Activated naive CD8-positive, alpha-beta T cell treated with anti-CD3 and anti-CD28 coated beads for 36 hours (primary cell): ENCODE data around the gene PAPPA2. TPM values are rescaled to one million over a fixed set of nuclear protein-coding genes. Genes with fewer than 3 reads are reported as not detected.

Experiments
- DNase-seq: peaks from one replicate; pipeline ENCODE4 v3.0.0; 2021
- H3K27ac Mint-ChIP-seq: one replicate; pipeline ENCODE4 v1.8.0; 2022; ENCODE audit warnings: mild to moderate bottlenecking, moderate library complexity, mixed read lengths
- H3K27me3 Mint-ChIP-seq: one replicate; pipeline ENCODE4 v1.8.0; 2022; ENCODE audit warnings: mild to moderate bottlenecking, mixed read lengths
- H3K36me3 Mint-ChIP-seq: one replicate; pipeline ENCODE4 v1.8.0; 2021; ENCODE audit warnings: mild to moderate bottlenecking, mixed read lengths
- H3K4me1 Mint-ChIP-seq: one replicate; pipeline ENCODE4 v1.8.0; 2021; ENCODE audit warnings: mixed read lengths
- H3K4me3 Mint-ChIP-seq: one replicate; pipeline ENCODE4 v1.8.0; 2022; ENCODE audit warnings: mild to moderate bottlenecking, moderate library complexity, mixed read lengths
- H3K9me3 Mint-ChIP-seq: one replicate; pipeline ENCODE4 v1.8.0; 2022; ENCODE audit warnings: mixed read lengths
- total RNA-seq, 2 experiments: library from RNA; stranded (reverse); gene quantifications; one replicate each; pipeline ENCODE4 v1.2.3, GENCODE V29; 2021

Gene PAPPA2
- total RNA-seq, 2 experiments from 2014 or later, result 0.12 to 0.52 TPM

GRCh38 chr1:176791906-176792305 lies 328.9 kb downstream of the PAPPA2 start:
- peaks cover 3% of the 10 kb centered on the region for H3K9me3 Mint-ChIP-seq
- no peak overlapping the region for H3K27ac Mint-ChIP-seq
- H3K27me3 Mint-ChIP-seq, result no peaks in the 10 kb centered on the region
- H3K4me1 Mint-ChIP-seq, result no peaks in the 10 kb centered on the region
- no peaks in the 10 kb centered on the region for H3K36me3 Mint-ChIP-seq
- DNase-seq, result no peak
- H3K4me3 Mint-ChIP-seq, result no peak overlapping the region

GRCh38 chr1:176794897-176795508 lies 332.0 kb downstream of the PAPPA2 start:
- DNase-seq, result no peak
- Mint-ChIP-seq H3K4me3 (no peak overlapping the region), H3K36me3 (no peaks in the 10 kb centered on the region), H3K27ac (no peak overlapping the region), H3K9me3 (no peaks in the 10 kb centered on the region), H3K4me1 (no peaks in the 10 kb centered on the region), H3K27me3 (no peaks in the 10 kb centered on the region)

DNA sequence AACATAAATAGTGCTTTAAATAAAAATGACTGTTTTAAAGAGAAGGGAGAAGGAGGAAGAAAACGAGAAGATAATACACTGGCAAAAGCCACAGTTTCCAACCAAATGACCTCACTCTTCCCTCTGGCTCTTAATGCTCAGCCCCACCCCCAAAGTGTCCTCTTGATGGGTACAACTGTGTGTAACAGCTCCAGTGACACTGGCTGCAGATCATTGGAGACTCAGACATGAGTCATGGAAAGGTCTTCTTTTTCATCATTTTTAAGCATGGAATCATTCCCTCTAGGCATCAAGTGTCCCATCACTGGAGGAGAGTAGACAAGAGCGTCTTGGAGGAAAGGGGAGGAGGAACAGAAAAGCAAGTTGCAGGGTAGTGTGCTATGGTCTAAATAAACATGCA lies 333.0 kb downstream of the PAPPA2 start:
- no peak for DNase-seq
- H3K4me1 Mint-ChIP-seq, result no peaks in the 10 kb centered on the region
- H3K27ac Mint-ChIP-seq, result no peak overlapping the region
- H3K36me3 Mint-ChIP-seq, result no peaks in the 10 kb centered on the region
- H3K4me3 Mint-ChIP-seq, result no peak overlapping the region
- no peaks in the 10 kb centered on the region for H3K27me3 Mint-ChIP-seq
- no peaks in the 10 kb centered on the region for H3K9me3 Mint-ChIP-seq

DNA sequence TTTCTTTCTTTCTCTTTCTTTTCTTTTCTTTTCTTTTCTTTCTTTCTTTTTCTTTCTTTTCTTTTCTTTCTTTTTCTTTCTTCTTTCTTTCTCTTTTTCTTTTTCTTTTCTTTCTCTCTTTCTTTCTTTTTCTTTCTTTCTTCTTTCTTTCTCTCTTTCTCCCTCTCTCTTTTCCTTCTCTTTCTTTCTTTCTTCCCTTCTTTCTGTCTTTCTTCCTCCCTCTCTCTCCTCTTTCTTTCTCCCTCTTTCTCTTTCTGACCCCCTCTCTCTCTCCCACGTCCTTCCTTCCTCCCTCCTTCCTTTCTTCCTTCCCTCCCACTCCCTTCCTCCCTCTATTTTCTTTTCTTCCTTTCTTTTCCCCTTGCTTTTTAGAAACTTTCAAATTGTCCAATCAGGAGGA lies 333.6 kb downstream of the PAPPA2 start:
- no peak overlapping the region for H3K27ac Mint-ChIP-seq
- no peaks in the 10 kb centered on the region for H3K4me1 Mint-ChIP-seq
- no peaks in the 10 kb centered on the region for H3K9me3 Mint-ChIP-seq
- H3K36me3 Mint-ChIP-seq, result no peaks in the 10 kb centered on the region
- no peak overlapping the region for H3K4me3 Mint-ChIP-seq
- H3K27me3 Mint-ChIP-seq, result no peaks in the 10 kb centered on the region
- no peak for DNase-seq

GRCh38 chr1:176799327-176799726 lies 336.4 kb downstream of the PAPPA2 start:
- Mint-ChIP-seq H3K36me3 (no peaks in the 10 kb centered on the region), H3K4me3 (no peak overlapping the region), H3K4me1 (no peaks in the 10 kb centered on the region), H3K27me3 (no peaks in the 10 kb centered on the region), H3K27ac (no peak overlapping the region), H3K9me3 (no peaks in the 10 kb centered on the region)
- no peak for DNase-seq

- Mint-ChIP-seq H3K9me3 (no peaks in the 10 kb centered on the region), H3K36me3 (no peaks in the 10 kb centered on the region), H3K27me3 (no peaks in the 10 kb centered on the region), H3K27ac (no peak overlapping the region), H3K4me1 (no peaks in the 10 kb centered on the region), H3K4me3 (no peak overlapping the region)
- no peak for DNase-seq
These were observed 338.1 kb downstream of the PAPPA2 start for GRCh38 chr1:176800978-176801513.

DNA sequence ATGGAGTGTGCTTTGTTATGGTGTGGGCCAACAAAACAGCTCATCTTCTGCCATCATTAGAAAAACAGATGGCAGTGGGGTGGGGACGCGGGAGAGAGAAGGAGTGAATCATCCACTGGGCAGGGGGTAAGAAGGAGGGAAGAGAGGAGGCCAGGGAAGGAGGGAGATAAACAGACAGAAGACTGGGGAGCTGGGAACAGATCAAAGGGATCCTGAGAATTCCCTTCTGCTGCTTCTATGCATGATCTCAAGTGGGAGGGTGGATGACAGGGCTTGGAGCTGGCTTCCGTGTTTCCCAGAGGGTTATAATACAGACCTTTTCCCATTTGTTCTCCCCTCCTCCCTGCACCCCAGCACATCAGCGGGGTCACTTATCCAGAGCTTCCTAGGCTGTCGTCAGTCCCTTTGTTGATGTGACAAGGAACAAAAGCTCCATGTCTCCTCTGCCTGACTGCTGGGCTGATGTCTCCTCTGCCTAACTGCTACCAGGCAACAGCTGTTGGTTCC lies 338.6 kb downstream of the PAPPA2 start:
- H3K27me3 Mint-ChIP-seq, result no peaks in the 10 kb centered on the region
- no peak for DNase-seq
- no peaks in the 10 kb centered on the region for H3K9me3 Mint-ChIP-seq
- no peaks in the 10 kb centered on the region for H3K36me3 Mint-ChIP-seq
- H3K27ac Mint-ChIP-seq, result no peak overlapping the region
- H3K4me3 Mint-ChIP-seq, result no peak overlapping the region
- no peaks in the 10 kb centered on the region for H3K4me1 Mint-ChIP-seq

DNA sequence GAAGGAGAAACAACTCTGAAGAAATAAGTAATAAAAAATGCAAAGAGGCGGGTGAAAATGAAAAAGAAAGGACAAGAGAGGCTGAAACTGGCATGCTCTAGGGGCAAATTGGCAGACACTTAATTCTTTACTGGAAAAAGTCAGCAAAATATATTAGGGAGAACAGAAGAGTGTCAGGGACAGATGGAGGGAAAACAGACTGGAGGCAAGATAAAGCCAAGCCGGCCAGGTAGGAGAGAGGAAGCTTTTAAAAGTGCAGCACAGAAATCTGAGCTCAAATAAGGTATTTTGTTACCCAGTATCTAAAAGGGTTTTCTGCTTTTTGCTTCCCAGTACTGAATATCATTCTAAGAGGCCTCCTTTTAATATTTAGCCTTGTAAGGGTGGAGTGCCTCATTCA lies 339.3 kb downstream of the PAPPA2 start:
- no peaks in the 10 kb centered on the region for H3K9me3 Mint-ChIP-seq

DNA sequence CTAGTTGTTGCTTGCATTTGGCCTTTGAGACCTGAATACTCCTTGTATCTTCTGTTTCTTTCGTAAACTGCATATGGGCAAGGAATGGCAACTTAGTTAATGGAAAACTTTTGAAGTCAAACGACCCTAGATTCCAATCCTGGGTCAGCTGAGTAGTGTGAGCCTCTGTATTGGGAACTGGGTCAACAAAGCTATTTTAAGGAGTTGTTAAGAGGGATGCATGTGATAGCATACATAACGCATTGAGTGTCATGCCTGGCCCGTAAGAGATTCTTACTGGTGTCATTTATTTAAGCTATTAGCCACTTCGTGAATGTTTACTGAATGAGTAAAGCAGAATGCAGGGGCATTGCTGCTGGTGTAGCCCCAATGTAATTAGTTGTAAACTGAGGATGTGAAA lies 340.1 kb downstream of the PAPPA2 start:
- Mint-ChIP-seq H3K27me3 (no peaks in the 10 kb centered on the region), H3K4me3 (no peak overlapping the region)

More for the DNA sequence above, 339.3 kb downstream of the PAPPA2 start:
- Mint-ChIP-seq H3K4me3 (no peak overlapping the region), H3K27ac (no peak overlapping the region), H3K36me3 (no peaks in the 10 kb centered on the region), H3K27me3 (no peaks in the 10 kb centered on the region), H3K4me1 (no peaks in the 10 kb centered on the region)
- no peak for DNase-seq

GRCh38 chr1:176803596-176803995 lies 340.6 kb downstream of the PAPPA2 start:
- DNase-seq, result no peak
- Mint-ChIP-seq H3K36me3 (no peaks in the 10 kb centered on the region), H3K27ac (no peak overlapping the region), H3K4me1 (no peaks in the 10 kb centered on the region), H3K9me3 (no peaks in the 10 kb centered on the region), H3K27me3 (no peaks in the 10 kb centered on the region), H3K4me3 (no peak overlapping the region)

More for the DNA sequence above, 340.1 kb downstream of the PAPPA2 start:
- Mint-ChIP-seq H3K4me1 (no peaks in the 10 kb centered on the region), H3K27ac (no peak overlapping the region), H3K9me3 (no peaks in the 10 kb centered on the region), H3K36me3 (no peaks in the 10 kb centered on the region)
- DNase-seq, result no peak

- no peaks in the 10 kb centered on the region for H3K9me3 Mint-ChIP-seq
These were observed 346.3 kb downstream of the PAPPA2 start for GRCh38 chr1:176809292-176809691.

GRCh38 chr1:176811511-176812288 lies 348.7 kb downstream of the PAPPA2 start:
- no peaks in the 10 kb centered on the region for H3K4me1 Mint-ChIP-seq
- no peak for DNase-seq
- no peak overlapping the region for H3K27ac Mint-ChIP-seq
- H3K27me3 Mint-ChIP-seq, result peaks cover 9% of the 10 kb centered on the region
- H3K9me3 Mint-ChIP-seq, result no peaks in the 10 kb centered on the region
- H3K4me3 Mint-ChIP-seq, result no peak overlapping the region
- H3K36me3 Mint-ChIP-seq, result no peaks in the 10 kb centered on the region

More at GRCh38 chr1:176809292-176809691, 346.3 kb downstream of the PAPPA2 start:
- H3K4me3 Mint-ChIP-seq, result no peak overlapping the region
- peaks cover under 1% of the 10 kb centered on the region for H3K27me3 Mint-ChIP-seq
- H3K27ac Mint-ChIP-seq, result no peak overlapping the region
- no peaks in the 10 kb centered on the region for H3K36me3 Mint-ChIP-seq
- no peak for DNase-seq
- no peaks in the 10 kb centered on the region for H3K4me1 Mint-ChIP-seq

GRCh38 chr1:176815621-176816020 lies 352.6 kb downstream of the PAPPA2 start:
- Mint-ChIP-seq H3K4me1 (no peaks in the 10 kb centered on the region), H3K4me3 (no peak overlapping the region), H3K9me3 (no peaks in the 10 kb centered on the region), H3K27me3 (peaks cover 9% of the 10 kb centered on the region), H3K27ac (no peak overlapping the region), H3K36me3 (no peaks in the 10 kb centered on the region)
- no peak for DNase-seq

- Mint-ChIP-seq H3K4me3 (no peak overlapping the region), H3K27ac (no peak overlapping the region), H3K36me3 (no peaks in the 10 kb centered on the region), H3K4me1 (no peaks in the 10 kb centered on the region), H3K27me3 (peaks cover 9% of the 10 kb centered on the region), H3K9me3 (no peaks in the 10 kb centered on the region)
- DNase-seq, result no peak
These were observed 353.3 kb downstream of the PAPPA2 start for GRCh38 chr1:176816232-176816631.

DNA sequence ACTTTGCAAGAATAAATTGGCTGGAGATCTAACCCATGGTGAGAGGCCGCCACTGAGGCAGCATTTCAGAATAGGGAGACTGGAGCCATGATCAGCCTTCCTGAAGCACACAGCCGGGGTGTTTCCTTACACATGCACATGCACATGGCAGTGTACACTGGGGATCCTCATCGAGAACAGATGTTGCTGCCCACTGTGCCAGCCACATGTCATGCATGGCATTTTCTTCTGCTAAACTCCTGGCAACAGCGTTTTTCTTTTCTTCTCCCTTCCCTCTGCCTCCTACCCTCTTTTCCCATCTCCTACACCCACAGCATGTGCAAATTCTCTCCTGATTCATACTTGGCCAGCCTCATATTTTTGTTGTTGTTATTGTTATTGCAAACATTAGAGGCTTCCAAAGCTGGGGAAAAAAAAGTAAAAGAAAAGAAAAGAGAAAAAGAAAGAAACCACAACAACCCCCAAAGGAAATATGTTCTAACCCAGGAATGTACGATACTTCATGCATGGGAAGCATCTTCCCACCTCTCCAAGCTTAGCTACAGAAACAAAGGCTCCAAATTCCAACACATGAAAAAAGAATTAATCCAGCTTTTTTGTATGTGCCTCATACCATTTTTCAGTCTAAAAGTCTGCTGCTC lies 357.5 kb downstream of the PAPPA2 start:
- no peak overlapping the region for H3K4me3 Mint-ChIP-seq
- H3K27me3 Mint-ChIP-seq, result peaks cover under 1% of the 10 kb centered on the region
- no peaks in the 10 kb centered on the region for H3K4me1 Mint-ChIP-seq
- no peaks in the 10 kb centered on the region for H3K9me3 Mint-ChIP-seq
- H3K27ac Mint-ChIP-seq, result no peak overlapping the region
- H3K36me3 Mint-ChIP-seq, result no peaks in the 10 kb centered on the region
- DNase-seq, result no peak
